ENCODE measurements around the gene MTX2.

DNA sequence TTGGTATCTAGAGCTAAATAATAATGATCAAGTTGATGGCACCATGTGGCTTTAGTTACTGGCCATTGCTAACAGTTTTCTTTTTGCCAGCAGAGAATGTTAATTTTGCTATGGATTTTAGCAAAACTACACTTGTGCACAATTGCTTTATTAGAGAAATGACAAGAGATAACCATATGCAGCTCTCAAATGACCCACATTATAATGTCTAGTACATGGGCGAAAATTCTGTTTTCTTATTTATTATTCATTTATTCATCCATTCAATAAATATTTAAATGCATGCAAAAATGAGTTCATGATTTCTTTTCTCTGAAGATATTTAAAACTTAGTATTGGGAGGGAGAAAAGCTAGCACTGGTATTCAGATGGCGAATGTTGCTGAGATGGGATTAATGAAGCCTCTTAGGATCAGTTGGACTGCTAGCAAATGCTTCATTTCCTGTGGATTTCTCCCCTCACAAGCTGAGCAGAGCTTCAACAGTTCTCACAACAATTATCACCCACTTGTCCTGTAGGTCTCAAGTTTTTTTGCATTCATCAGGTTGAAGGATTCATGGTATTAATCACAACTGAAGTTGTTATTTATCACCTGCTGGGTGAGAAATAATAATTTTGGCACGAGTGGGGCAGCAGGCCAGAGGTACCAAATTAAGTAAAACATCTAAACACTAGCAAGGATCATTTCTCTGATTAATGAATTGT, 95.2 kb downstream of the MTX2 start:
- TF ChIP-seq POLR2A (IDR thresholded peaks at IDR 0.05) (no peak), POLR2AphosphoS5 (IDR thresholded peaks at IDR 0.05) (no peak), EP300 (IDR thresholded peaks at IDR 0.05) (no peak)
- TF ChIP-seq, protein P1, sequence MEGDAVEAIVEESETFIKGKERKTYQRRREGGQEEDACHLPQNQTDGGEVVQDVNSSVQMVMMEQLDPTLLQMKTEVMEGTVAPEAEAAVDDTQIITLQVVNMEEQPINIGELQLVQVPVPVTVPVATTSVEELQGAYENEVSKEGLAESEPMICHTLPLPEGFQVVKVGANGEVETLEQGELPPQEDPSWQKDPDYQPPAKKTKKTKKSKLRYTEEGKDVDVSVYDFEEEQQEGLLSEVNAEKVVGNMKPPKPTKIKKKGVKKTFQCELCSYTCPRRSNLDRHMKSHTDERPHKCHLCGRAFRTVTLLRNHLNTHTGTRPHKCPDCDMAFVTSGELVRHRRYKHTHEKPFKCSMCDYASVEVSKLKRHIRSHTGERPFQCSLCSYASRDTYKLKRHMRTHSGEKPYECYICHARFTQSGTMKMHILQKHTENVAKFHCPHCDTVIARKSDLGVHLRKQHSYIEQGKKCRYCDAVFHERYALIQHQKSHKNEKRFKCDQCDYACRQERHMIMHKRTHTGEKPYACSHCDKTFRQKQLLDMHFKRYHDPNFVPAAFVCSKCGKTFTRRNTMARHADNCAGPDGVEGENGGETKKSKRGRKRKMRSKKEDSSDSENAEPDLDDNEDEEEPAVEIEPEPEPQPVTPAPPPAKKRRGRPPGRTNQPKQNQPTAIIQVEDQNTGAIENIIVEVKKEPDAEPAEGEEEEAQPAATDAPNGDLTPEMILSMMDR (IDR thresholded peaks at IDR 0.05): no peak

Data from stomach (tissue), 4 donors.